Right cardiac atrium (tissue), 5 donors: Measurements from ENCODE around the gene SRRM3. TPM values are rescaled to one million over a fixed set of nuclear protein-coding genes. Genes with fewer than 3 reads are reported as not detected.
"Not testable (repeated sequence)": the region's sequence is repeated elsewhere in the genome, so short reads cannot be mapped to it uniquely, and the experiment has no call there.

ENCODE experiments used
- ATAC-seq, 2 donors: fragments of 200-7000 bp; cut with Tn5 transposase; one replicate each; pipeline versions ENCODE4 v1.8.0 to v1.9.1; 2020; ENCODE audit warnings: moderate library complexity in 2 of 2, mild to moderate bottlenecking in 1 of 2
- DNase-seq, 3 donors: peaks; one replicate each; pipeline ENCODE4 v3.0.0-alpha.2; 2020
- H3K27ac ChIP-seq: one replicate; pipeline ENCODE4 v1.5.1; 2013; ENCODE audit warnings: mild to moderate bottlenecking, low read length, control low read depth, moderate library complexity
- H3K27me3 ChIP-seq: one replicate; pipeline ENCODE4 v1.6.1; 2013; ENCODE audit not compliant: control insufficient read depth, insufficient read depth
- H3K4me1 ChIP-seq: one replicate; pipeline ENCODE4 v1.6.1; 2013; ENCODE audit warnings: low read length; ENCODE audit not compliant: control insufficient read depth, insufficient read depth
- H3K4me3 ChIP-seq: one replicate; pipeline ENCODE4 v1.5.1; 2013; ENCODE audit warnings: low read length, control low read depth
- H3K9me3 ChIP-seq: one replicate; pipeline ENCODE4 v1.6.1; 2013; ENCODE audit warnings: low read length; ENCODE audit not compliant: control insufficient read depth
- WGBS: extraction: QIAGEN DNeasy Blood & Tissue Kit; methylation state at CpG from one replicate; pipeline ENCODE4 v1.1.7; 2013; 5-methylcytosine and 5-hydroxymethylcytosine counted together
- intact Hi-C, 4 donors: fragments of 100-400 bp; cut with DNase I; formaldehyde crosslinking; loops; one replicate each; pipeline versions ENCODE4 v1.11.0 to v1.14.0; 2022 to 2023
- polyA plus RNA-seq: library from polyadenylated mRNA; stranded (reverse); fragments of 200-250 nt; gene quantifications from one replicate; pipeline ENCODE4 v1.2.3, GENCODE V29; 2013
- total RNA-seq, 4 donors: library from RNA; stranded (reverse); fragmentation: NEBNext Ultra II Directional; extraction: Animal tissue kit (Norgen Biotek cat#: 25700); gene quantifications; one replicate each; pipeline ENCODE4 v1.2.1, GENCODE V29; 2021
- donor health status: healthy with polysubstance abuse.
- donor health status: DM: no; HTN: yes; CAD: no.
- donor health status: DM: no; HTN: no; CAD: no.
- donor health status: DM: no; HTN: yes; CAD: no; lungs with severe emphysema.
- donor health status: DM: yes; HTN: yes; CAD: no.

The SRRM3 gene
- total and polyA plus RNA-seq, 5 donors: 20.6 to 52.8 (median 25.0) TPM

DNA sequence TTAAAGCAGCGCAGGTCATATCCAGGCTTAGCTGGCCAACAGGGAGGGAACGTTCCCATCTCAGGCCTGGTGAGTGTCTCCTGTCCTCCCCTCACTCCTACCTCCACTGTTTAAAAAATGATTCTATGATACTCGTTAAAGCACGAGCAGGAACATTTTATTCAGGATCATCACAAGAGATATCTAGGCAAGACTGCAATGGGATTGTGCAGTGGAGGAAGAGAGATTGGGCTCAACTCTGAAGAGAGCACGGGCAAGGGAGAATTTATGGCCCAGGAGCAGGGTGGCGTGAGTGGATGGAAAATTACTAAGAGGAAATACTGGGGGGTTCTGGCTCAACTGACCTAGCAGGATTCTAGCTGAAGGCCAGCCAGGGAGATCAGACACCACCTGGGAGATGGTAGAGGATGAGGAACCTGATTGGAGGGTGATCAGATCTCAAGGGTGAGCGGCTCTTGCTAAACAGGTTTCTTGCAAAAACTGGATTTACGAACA, 91.8 kb downstream of the SRRM3 start:
- WGBS: 81% methylated on average over 8 of the region's 8 CpGs
- H3K9me3 ChIP-seq: no peaks in the 10 kb centered on the region
- intact Hi-C loops: loop anchor here in 1 of 4 donors (5.0 kb wide), 1 partner anchor 116 kb away; no protein-coding TSS in a partner anchor
- DNase-seq (peak in 1 of 3 donors; percentile 34), ATAC-seq (no peak)
- H3K4me3 ChIP-seq: no peak overlapping the region
- H3K4me1 ChIP-seq: peaks cover 17% of the 10 kb centered on the region
- H3K27ac ChIP-seq: peak overlapping the region; percentile 97
- H3K27me3 ChIP-seq: no peaks in the 10 kb centered on the region

DNA sequence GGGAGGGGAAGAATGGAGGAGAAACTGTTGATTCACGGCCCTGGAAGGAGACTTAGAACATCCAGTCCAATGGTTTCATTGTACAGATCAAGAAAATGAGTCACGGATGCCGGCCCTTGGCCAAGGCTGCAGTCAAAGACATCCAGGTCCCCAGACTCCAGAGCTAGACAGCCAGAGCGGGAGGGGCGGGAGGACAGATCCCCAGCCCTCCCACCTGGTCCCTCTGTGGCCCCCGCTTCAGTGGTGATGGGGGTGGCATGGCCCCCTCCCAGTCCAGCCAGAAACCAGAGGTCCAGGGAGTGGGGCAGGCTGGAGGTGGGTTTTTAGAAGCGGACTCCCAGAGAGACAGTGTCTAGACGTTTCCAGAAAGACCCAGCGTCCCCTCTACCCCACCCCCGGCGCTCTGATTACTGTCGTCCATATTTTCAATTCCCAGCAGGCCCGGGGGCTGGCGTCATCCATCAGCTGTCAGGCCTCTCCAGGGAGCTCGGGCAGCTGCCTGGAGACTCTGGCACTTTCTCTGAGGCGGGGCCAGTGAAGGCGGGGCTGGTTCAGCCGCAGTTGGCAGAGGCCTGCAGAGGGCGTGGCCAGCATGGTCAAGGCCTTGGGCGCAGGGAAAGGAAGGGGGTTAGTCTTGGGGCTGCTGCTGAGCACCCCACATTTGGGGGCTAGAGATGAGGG, 92.8 kb downstream of the SRRM3 start:
- intact Hi-C loops: loop anchor here in 1 of 4 donors (5.0 kb wide), 1 partner anchor 117 kb away; no protein-coding TSS in a partner anchor
- Histone ChIP-seq H3K27me3 (no peaks in the 10 kb centered on the region), H3K9me3 (no peaks in the 10 kb centered on the region), H3K4me1 (peaks cover 17% of the 10 kb centered on the region), H3K27ac (peak overlapping the region; percentile 97), H3K4me3 (no peak overlapping the region)
- WGBS: 8% methylated on average over 20 of the region's 20 CpGs
- ATAC-seq (peak; percentile 87 to 89), DNase-seq (peak; percentile 99)

DNA sequence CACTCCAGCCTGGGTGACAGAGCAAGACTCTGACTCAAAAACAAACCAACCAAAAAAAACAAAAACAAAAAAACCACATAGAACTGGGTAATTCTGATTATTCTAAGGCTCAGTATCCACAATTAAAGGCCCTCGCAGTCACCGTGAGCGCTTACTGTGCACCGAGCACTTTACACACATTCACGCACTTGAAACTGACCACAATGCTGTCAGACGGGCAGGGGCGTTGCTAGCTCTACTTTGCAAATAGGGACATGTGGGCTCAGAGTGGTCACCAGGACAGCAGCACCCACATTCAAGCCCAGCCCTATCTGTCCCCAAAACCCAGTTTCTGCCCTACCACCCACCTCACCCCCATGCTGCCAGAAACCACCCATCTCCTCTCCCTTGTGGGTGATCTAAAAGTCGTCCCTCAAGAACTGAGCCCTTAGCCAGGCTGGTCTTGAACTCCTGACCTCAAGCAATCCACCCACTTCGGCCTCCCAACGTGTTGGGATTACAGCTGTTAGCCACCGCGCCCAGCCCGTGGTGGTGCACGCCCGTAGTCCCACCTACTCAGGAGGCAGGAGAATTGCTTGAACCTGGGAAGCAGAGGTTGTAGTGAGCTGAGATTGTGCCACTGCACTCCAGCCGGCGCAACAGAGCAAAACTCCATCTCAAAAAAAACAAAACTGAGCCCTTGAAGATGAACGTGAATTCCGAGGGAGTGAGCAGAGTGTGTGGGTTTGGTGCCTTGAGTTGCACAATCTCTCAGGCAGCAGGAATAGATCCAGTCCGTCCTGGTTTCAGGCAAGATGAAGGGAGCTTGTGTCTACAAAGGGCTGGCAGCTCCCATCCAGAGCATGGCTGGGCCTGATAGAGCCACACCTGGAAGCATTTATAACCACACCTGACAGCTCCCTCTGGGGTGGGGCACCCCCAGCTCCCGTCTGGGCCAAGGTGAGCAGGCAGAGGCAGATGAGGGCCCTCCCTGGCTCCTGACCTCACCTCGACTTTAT, 95.3 kb downstream of the SRRM3 start:
- intact Hi-C loops: no loop called here
- peak; percentile 6 to 24 for ATAC-seq
- WGBS: 64% methylated on average over 22 of the region's 22 CpGs
- Histone ChIP-seq H3K4me1 (peaks cover 14% of the 10 kb centered on the region), H3K27me3 (no peaks in the 10 kb centered on the region), H3K9me3 (no peaks in the 10 kb centered on the region), H3K27ac (peak overlapping the region; percentile 80), H3K4me3 (no peak overlapping the region)
- DNase-seq: peak in 1 of 3 donors; percentile 71

DNA sequence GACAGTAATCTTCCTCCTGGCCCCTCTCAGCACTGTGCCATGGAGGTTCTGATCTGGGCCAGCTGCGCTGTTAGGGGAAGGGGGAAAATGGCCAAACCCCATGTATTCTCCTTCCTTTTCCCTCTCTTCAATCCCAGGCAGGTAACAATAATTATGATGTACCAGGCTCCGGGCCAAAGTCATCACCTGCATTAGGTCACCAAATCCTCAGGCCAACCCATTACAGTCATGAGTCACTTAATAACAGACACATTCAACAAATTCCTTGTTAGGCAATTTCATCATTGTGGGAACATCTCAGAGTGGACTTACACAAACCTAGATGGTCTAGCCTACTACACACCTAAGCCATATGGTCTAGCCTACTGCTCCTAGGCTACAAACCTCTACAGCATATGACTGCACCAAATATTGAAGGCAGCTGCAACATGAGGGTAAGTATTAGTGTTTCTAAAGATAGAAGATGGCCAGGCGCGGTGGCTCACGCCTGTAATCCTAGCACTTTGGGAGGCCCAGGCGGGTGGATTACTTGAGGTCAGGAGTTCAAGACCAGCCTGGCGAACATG, 98.6 kb downstream of the SRRM3 start:
- H3K27me3 ChIP-seq: no peaks in the 10 kb centered on the region
- DNase-seq: no peak
- 83% methylated on average over 7 of the region's 7 CpGs for WGBS
- H3K4me1 ChIP-seq: no peaks in the 10 kb centered on the region
- H3K27ac ChIP-seq: no peak overlapping the region
- H3K4me3 ChIP-seq: no peak overlapping the region
- intact Hi-C loops: no loop called here
- no peaks in the 10 kb centered on the region for H3K9me3 ChIP-seq
- ATAC-seq: no peak

- H3K27me3 ChIP-seq: no peaks in the 10 kb centered on the region
- no peaks in the 10 kb centered on the region for H3K4me1 ChIP-seq
- intact Hi-C loops: no loop called here
- H3K9me3 ChIP-seq: no peaks in the 10 kb centered on the region
- WGBS: 91% methylated on average over 3 of the region's 3 CpGs
- DNase-seq: no peak
- H3K27ac ChIP-seq: no peak overlapping the region
- no peak for ATAC-seq
- no peak overlapping the region for H3K4me3 ChIP-seq
These were observed 99.3 kb downstream of the SRRM3 start for GRCh38 chr7:76301000-76301399.

DNA sequence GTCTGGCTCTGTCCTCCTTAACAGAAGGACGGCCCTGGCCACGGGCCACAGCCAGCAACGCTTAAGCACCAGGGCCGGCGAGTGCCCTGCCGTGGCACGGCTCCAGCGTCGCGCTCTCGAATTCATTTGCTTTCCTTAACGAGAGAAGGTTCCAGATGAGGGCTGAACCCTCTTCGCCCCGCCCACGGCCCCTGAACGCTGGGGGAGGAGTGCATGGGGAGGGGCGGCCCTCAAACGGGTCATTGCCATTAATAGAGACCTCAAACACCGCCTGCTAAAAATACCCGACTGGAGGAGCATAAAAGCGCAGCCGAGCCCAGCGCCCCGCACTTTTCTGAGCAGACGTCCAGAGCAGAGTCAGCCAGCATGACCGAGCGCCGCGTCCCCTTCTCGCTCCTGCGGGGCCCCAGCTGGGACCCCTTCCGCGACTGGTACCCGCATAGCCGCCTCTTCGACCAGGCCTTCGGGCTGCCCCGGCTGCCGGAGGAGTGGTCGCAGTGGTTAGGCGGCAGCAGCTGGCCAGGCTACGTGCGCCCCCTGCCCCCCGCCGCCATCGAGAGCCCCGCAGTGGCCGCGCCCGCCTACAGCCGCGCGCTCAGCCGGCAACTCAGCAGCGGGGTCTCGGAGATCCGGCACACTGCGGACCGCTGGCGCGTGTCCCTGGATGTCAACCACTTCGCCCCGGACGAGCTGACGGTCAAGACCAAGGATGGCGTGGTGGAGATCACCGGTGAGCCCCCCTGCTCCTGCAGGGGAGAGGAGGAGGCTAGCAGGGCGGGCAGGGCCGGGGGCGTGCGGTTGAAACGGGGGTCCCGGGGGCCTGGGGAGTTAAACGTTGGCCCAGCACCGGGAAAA, 100.9 kb downstream of the SRRM3 start, which contains the start of gene HSPB1:
HSPB1 (plus strand) TSS at position 327 of the 855 bp plus-strand sequence; CDS start at position 367, 40 bp downstream.
- no peaks in the 10 kb centered on the region for H3K27me3 ChIP-seq
- WGBS: under 1% methylated on average over 75 of the region's 75 CpGs
- no peaks in the 10 kb centered on the region for H3K9me3 ChIP-seq
- peaks cover 4% of the 10 kb centered on the region for H3K4me1 ChIP-seq
- peak within 1 kb of the TSS; percentile 78 for H3K27ac ChIP-seq
- intact Hi-C loops: no loop called here
- peak; percentile 89 for ATAC-seq
- peak; percentile 96 to 98 (median 98) for DNase-seq
- peak within 1 kb of the TSS; percentile 70 for H3K4me3 ChIP-seq

GRCh38 chr7:76303202-76304147, 101.8 kb downstream of the SRRM3 start:
- peaks cover 5% of the 10 kb centered on the region for H3K4me1 ChIP-seq

GRCh38 chr7:76304888-76305375, 103.2 kb downstream of the SRRM3 start:
- Histone ChIP-seq H3K9me3 (no peaks in the 10 kb centered on the region), H3K4me1 (peaks cover 5% of the 10 kb centered on the region), H3K27me3 (no peaks in the 10 kb centered on the region), H3K27ac (peak overlapping the region; percentile 94), H3K4me3 (no peak overlapping the region)
- DNase-seq (peak; percentile 76 to 91 (median 86)), ATAC-seq (peak; percentile 46 to 64)
- WGBS: 43% methylated on average over 10 of the region's 10 CpGs
- intact Hi-C loops: no loop called here

More at GRCh38 chr7:76303202-76304147, 101.8 kb downstream of the SRRM3 start:
- intact Hi-C loops: no loop called here
- ATAC-seq (peak; percentile 66 to 73), DNase-seq (peak; percentile 92 to 96 (median 95))
- Histone ChIP-seq H3K27me3 (no peaks in the 10 kb centered on the region), H3K4me3 (peak overlapping the region; percentile 70), H3K9me3 (no peaks in the 10 kb centered on the region), H3K27ac (peak overlapping the region; percentile 94)
- under 1% methylated on average over 56 of the region's 56 CpGs for WGBS

DNA sequence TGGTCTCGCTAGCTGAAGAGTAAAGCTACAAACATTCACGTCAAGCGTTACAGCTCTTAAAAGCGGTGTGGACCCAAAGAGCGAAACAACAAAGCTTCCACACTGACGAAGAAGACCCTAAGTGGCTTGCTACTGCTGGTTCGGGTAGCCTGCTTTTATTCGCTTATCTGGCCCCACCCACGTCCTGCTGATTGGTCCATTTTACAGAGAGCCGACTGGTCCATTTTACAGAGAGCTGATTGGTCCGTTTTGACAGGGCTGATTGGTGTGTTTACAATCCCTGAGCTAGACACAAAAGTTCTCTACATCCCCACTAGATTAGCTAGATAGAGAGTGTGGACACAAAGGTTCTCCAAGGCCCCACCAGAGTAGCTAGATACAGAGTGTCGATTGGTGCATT, 107.2 kb downstream of the SRRM3 start:
- H3K4me1 ChIP-seq, H3K27me3 ChIP-seq, H3K9me3 ChIP-seq, H3K4me3 ChIP-seq, DNase-seq, ATAC-seq, intact Hi-C loops, H3K27ac ChIP-seq: not testable (repeated sequence)
- WGBS: 96% methylated on average over 12 of the region's 12 CpGs
